ENCODE measurements around the gene MAFG.
"Not testable (repeated sequence)": the region's sequence is repeated elsewhere in the genome, so short reads cannot be mapped to it uniquely, and the experiment has no call there.

GRCh38 chr17:81918333-81918669 lies 9.2 kb downstream of the MAFG start:
- not testable (repeated sequence) for TF ChIP-seq POLR2A, CTCF (IDR thresholded peaks at IDR 0.05)
